Keratinocyte (primary cell): Measurements from ENCODE around the gene LPAR5. TPM values are rescaled to one million over a fixed set of nuclear protein-coding genes. Genes with fewer than 3 reads are reported as not detected.

Experiments
- DNase-seq: peaks from one replicate; pipeline ENCODE4 v3.0.0-alpha.2; 2011; ENCODE audit warnings: low read depth, missing footprints, low spot score
- FAIRE-seq: peaks from 2 replicates; lab custom pipeline; 2011; peaks lifted over from hg19 to GRCh38; lab: Jason Lieb, UNC
- H2AFZ ChIP-seq: 2 replicates; pipeline ENCODE4 v1.6.0; 2012; ENCODE audit warnings: low read length, control low read depth, inconsistent platforms; ENCODE audit not compliant: control insufficient read depth
- H3K27ac ChIP-seq: 2 replicates; pipeline ENCODE4 v1.5.1; 2011; ENCODE audit warnings: low read length; ENCODE audit not compliant: control insufficient read depth, insufficient read depth
- H3K27me3 ChIP-seq: 3 replicates; pipeline ENCODE4 v1.6.0; 2011; ENCODE audit warnings: low read length; ENCODE audit not compliant: control insufficient read depth, insufficient read depth; ENCODE audit errors: extremely low read depth
- H3K36me3 ChIP-seq, 2 experiments: 2 replicates in 1 of 2; 3 replicates in 1 of 2; pipeline ENCODE4 v1.5.1; 2011; ENCODE audit warnings: low read length in 2 of 2, mild to moderate bottlenecking in 1 of 2; ENCODE audit not compliant: control insufficient read depth in 2 of 2, insufficient read depth in 2 of 2; ENCODE audit errors: extremely low read depth in 1 of 2
- H3K4me1 ChIP-seq: 3 replicates; pipeline ENCODE4 v1.5.1; 2011; ENCODE audit warnings: low read length; ENCODE audit not compliant: control insufficient read depth, insufficient read depth; ENCODE audit errors: extremely low read depth
- H3K4me2 ChIP-seq: 3 replicates; pipeline ENCODE4 v1.6.0; 2011; ENCODE audit warnings: low read depth, low read length; ENCODE audit not compliant: control insufficient read depth, insufficient read depth; ENCODE audit errors: extremely low read depth
- H3K4me3 ChIP-seq, 3 experiments: fragments of 200-600 bp in 1 of 3; sonication (generic) in 1 of 3; 2 replicates in 2 of 3; 3 replicates in 1 of 3; pipeline ENCODE4 v1.5.1; 2011 to 2016; ENCODE audit warnings: low read length in 3 of 3, mild to moderate bottlenecking in 3 of 3, control low read depth in 2 of 3, inconsistent platforms in 1 of 3, low read depth in 1 of 3, mixed read lengths in 1 of 3, mixed run types in 1 of 3, moderate library complexity in 1 of 3; ENCODE audit not compliant: control insufficient read depth in 2 of 3, insufficient read depth in 2 of 3; ENCODE audit errors: extremely low read depth in 1 of 3
- H3K79me2 ChIP-seq: 2 replicates; pipeline ENCODE4 v1.6.0; 2012; ENCODE audit warnings: low read length; ENCODE audit not compliant: control insufficient read depth, insufficient read depth
- H3K9ac ChIP-seq: 3 replicates; pipeline ENCODE4 v1.6.0; 2011; ENCODE audit warnings: low read length; ENCODE audit not compliant: control insufficient read depth, insufficient read depth; ENCODE audit errors: extremely low read depth
- H3K9me1 ChIP-seq: 3 replicates; pipeline ENCODE4 v1.6.0; 2011; ENCODE audit warnings: low read length; ENCODE audit not compliant: control insufficient read depth, insufficient read depth; ENCODE audit errors: extremely low read depth
- H3K9me3 ChIP-seq: 2 replicates; pipeline ENCODE4 v1.5.1; 2012; ENCODE audit warnings: low read depth, low read length; ENCODE audit not compliant: control insufficient read depth
- H4K20me1 ChIP-seq: 3 replicates; pipeline ENCODE4 v1.6.0; 2011; ENCODE audit warnings: low read length; ENCODE audit not compliant: control insufficient read depth, insufficient read depth; ENCODE audit errors: extremely low read depth
- CTCF ChIP-seq, 3 experiments: IDR thresholded peaks in 1 of 3; conservative IDR thresholded peaks in 1 of 3; optimal IDR thresholded peaks in 1 of 3; 2 replicates in 2 of 3; 3 replicates in 1 of 3; pipeline versions ENCODE3 to v1.5.1; 2011; ENCODE audit warnings: low read length in 3 of 3, mild to moderate bottlenecking in 3 of 3, moderate library complexity in 2 of 3, control low read depth in 1 of 3, inconsistent platforms in 1 of 3; ENCODE audit not compliant: insufficient read depth in 2 of 3; ENCODE audit errors: extremely low read depth in 1 of 3
- EZH2 ChIP-seq: IDR thresholded peaks from one replicate; pipeline ENCODE4 v1.6.1; 2012; ENCODE audit warnings: inconsistent platforms, mild to moderate bottlenecking, low read length, moderate library complexity
- dilution Hi-C: fragments of 300-500 bp; cut with MboI; formaldehyde crosslinking; loops from one replicate; pipeline ENCODE4 v1.7.0; 2020; ENCODE audit warnings: low sequenced_read_pairs; ENCODE audit not compliant: extremely low pct_ligation_motif_present
- polyA plus RNA-seq, 5 experiments: library from polyadenylated mRNA; depleted of rRNA in 3 of 5; stranded (reverse) in 3 of 5; stranded (forward) in 1 of 5; unstranded in 1 of 5; fragments of >200 nt; gene quantifications; 1 replicate in 1 of 5; 2 replicates in 3 of 5; 3 replicates in 1 of 5; pipeline versions ENCODE4 v1.2.1 to v1.2.3, GENCODE V29; 2011 to 2012; ENCODE audit warnings: missing spikeins in 2 of 5, low read depth in 1 of 5, low replicate concordance in 1 of 5

The LPAR5 gene
- polyA plus RNA-seq, 1 donor (not counting 4 experiments of a cell fraction or from before 2014, with no cell fraction given), result 8.3 TPM

GRCh38 chr12:6574576-6575295 is 61.0 kb downstream of the LPAR5 start:
- dilution Hi-C loops, result no loop called here
- no peak overlapping the region for H3K4me2 ChIP-seq
- no peaks in the 10 kb centered on the region for H3K4me1 ChIP-seq
- no peak overlapping the region for H3K9ac ChIP-seq
- no peaks in the 10 kb centered on the region for H3K9me1 ChIP-seq
- no peak overlapping the region for H3K4me3 ChIP-seq
- peaks cover 46 to 47% of the 10 kb centered on the region in 2 experiments for H3K36me3 ChIP-seq
- no peak overlapping the region for H3K27ac ChIP-seq
- TF ChIP-seq CTCF (optimal IDR thresholded peaks at IDR 0.05 in 1 of 3, IDR thresholded peaks at IDR 0.05 in 1 of 3, conservative IDR thresholded peaks at IDR 0.05 in 1 of 3; ENCODE audit: extremely low read depth in 1 of 3, insufficient read depth in 2 of 3, low read length in 3 of 3) (no peak), EZH2 (no peak)
- FAIRE-seq, result no peak
- no peaks in the 10 kb centered on the region for H3K27me3 ChIP-seq
- no peaks in the 10 kb centered on the region for H4K20me1 ChIP-seq
- no peaks in the 10 kb centered on the region for H3K79me2 ChIP-seq
- DNase-seq, result no peak
- H2AFZ ChIP-seq, result no peak overlapping the region
- H3K9me3 ChIP-seq, result no peaks in the 10 kb centered on the region

GRCh38 chr12:6573001-6573400 is 62.8 kb downstream of the LPAR5 start:
- H3K4me2 ChIP-seq, result no peak overlapping the region
- H3K9me1 ChIP-seq, result no peaks in the 10 kb centered on the region
- peaks cover 41 to 49% of the 10 kb centered on the region in 2 experiments for H3K36me3 ChIP-seq
- peaks cover 2% of the 10 kb centered on the region for H3K4me1 ChIP-seq
- no peak overlapping the region for H2AFZ ChIP-seq
- H4K20me1 ChIP-seq, result no peaks in the 10 kb centered on the region
- H3K27ac ChIP-seq, result no peak overlapping the region
- FAIRE-seq (no peak), DNase-seq (no peak)
- dilution Hi-C loops, result no loop called here
- H3K9ac ChIP-seq, result no peak overlapping the region
- no peaks in the 10 kb centered on the region for H3K9me3 ChIP-seq
- H3K4me3 ChIP-seq, result no peak overlapping the region
- H3K27me3 ChIP-seq, result no peaks in the 10 kb centered on the region
- no peak for TF ChIP-seq EZH2
- no peak for TF ChIP-seq CTCF (optimal IDR thresholded peaks at IDR 0.05 in 1 of 3, IDR thresholded peaks at IDR 0.05 in 1 of 3, conservative IDR thresholded peaks at IDR 0.05 in 1 of 3; ENCODE audit: extremely low read depth in 1 of 3, insufficient read depth in 2 of 3, low read length in 3 of 3)
- H3K79me2 ChIP-seq, result peaks cover under 1% of the 10 kb centered on the region
